K562 (cell line): ENCODE measurements around the gene ROS1. TPM values are rescaled to one million over a fixed set of nuclear protein-coding genes. Genes with fewer than 3 reads are reported as not detected.

Experiments used
- ATAC-seq: fragments of 200-7000 bp; cut with Tn5 transposase; 3 replicates; pipeline ENCODE4 v1.9.1; 2020; ENCODE audit warnings: moderate library complexity
- BruUV-seq: library from RNA; stranded (reverse); fragments of 400-500 nt; replicated peaks from 2 replicates; lab custom pipeline; 2021; lab: Mats Ljungman, UMichigan
- CTCF ChIA-PET: fragments of 300-600 bp; formaldehyde crosslinking; extraction: SDS; loops from one replicate; lab custom pipeline; 2021; ENCODE audit warnings: low intra/inter-chr PET ratio; lab: Yijun Ruan, JAX
- POLR2A ChIA-PET: fragments of 300-600, 350-650 bp; sonication (Branson Sonifier 250); formaldehyde crosslinking; extraction: SDS; loops from one replicate; lab custom pipeline; 2021; ENCODE audit warnings: antibody characterized with exemption, inconsistent platforms; lab: Yijun Ruan, JAX
- DNase-seq, 4 experiments: peaks; one replicate each; pipeline versions ENCODE4 v3.0.0 to v3.0.0-alpha.2; 2011 to 2018; ENCODE audit warnings: low spot score in 3 of 4, mixed read lengths in 3 of 4; ENCODE audit errors: extremely low read depth in 1 of 4
- FAIRE-seq: peaks from 2 replicates; lab custom pipeline; 2011; peaks lifted over from hg19 to GRCh38; lab: Jason Lieb, UNC
- H2AFZ ChIP-seq: 2 replicates; pipeline ENCODE4 v1.6.0; 2011; ENCODE audit warnings: low read depth, low read length, control low read depth, inconsistent platforms
- H3K27ac ChIP-seq: fragments of 200-600 bp; 3 replicates; pipeline ENCODE4 v1.8.0; 2011; ENCODE audit warnings: low read depth, mild to moderate bottlenecking, control low read depth, inconsistent platforms, low read length, moderate library complexity, mixed read lengths; ENCODE audit errors: extremely low read depth
- H3K27me3 ChIP-seq, 2 experiments: fragments of 300-600 bp in 1 of 2; 2 replicates in 1 of 2; 3 replicates in 1 of 2; pipeline versions ENCODE4 v1.6.0 to v1.8.0; 2011; ENCODE audit warnings: inconsistent platforms in 2 of 2, low read length in 2 of 2, mild to moderate bottlenecking in 1 of 2, mixed read lengths in 1 of 2, moderate library complexity in 1 of 2; ENCODE audit not compliant: control insufficient read depth in 2 of 2, insufficient read depth in 2 of 2
- H3K36me3 ChIP-seq: fragments of 300-600 bp; 3 replicates; pipeline ENCODE4 v1.8.0; 2011; ENCODE audit warnings: mild to moderate bottlenecking, low read length, inconsistent platforms; ENCODE audit not compliant: control insufficient read depth, insufficient read depth
- H3K4me1 ChIP-seq, 2 experiments: fragments of 200-600 bp in 1 of 2; replicated peaks in 1 of 2; 2 replicates in 1 of 2; 3 replicates in 1 of 2; pipeline versions ENCODE4 v1.5.1 to v1.8.0; 2011; ENCODE audit warnings: inconsistent platforms in 2 of 2, low read length in 2 of 2, mild to moderate bottlenecking in 1 of 2, mixed read lengths in 1 of 2, moderate library complexity in 1 of 2; ENCODE audit not compliant: control insufficient read depth in 2 of 2, insufficient read depth in 2 of 2
- H3K4me2 ChIP-seq: 2 replicates; pipeline ENCODE4 v1.6.1; 2011; ENCODE audit warnings: low read length, control low read depth, inconsistent platforms, mixed read lengths; ENCODE audit not compliant: insufficient read depth
- H3K4me3 ChIP-seq: fragments of 200-600 bp; sonication (generic), shearing (Covaris generic); 2 replicates; pipeline ENCODE4 v1.5.1; 2016; ENCODE audit warnings: control low read depth, inconsistent platforms
- H3K79me2 ChIP-seq: fragments of 200-600 bp; 3 replicates; pipeline ENCODE4 v1.8.0; 2011; ENCODE audit warnings: low read length, inconsistent platforms; ENCODE audit not compliant: control insufficient read depth, insufficient read depth
- H3K9ac ChIP-seq, 2 experiments: 2 replicates each; pipeline versions ENCODE4 v1.6.0 to v1.6.1; 2011; ENCODE audit warnings: low read depth in 2 of 2, low read length in 2 of 2, control low read depth in 1 of 2, inconsistent platforms in 1 of 2, mild to moderate bottlenecking in 1 of 2, mixed read lengths in 1 of 2; ENCODE audit not compliant: insufficient read depth in 1 of 2
- H3K9me1 ChIP-seq: one replicate; pipeline ENCODE4 v1.6.0; 2011; ENCODE audit warnings: inconsistent platforms, mild to moderate bottlenecking, low read length, moderate library complexity; ENCODE audit not compliant: control insufficient read depth, insufficient read depth
- H3K9me3 ChIP-seq: replicated peaks from 2 replicates; pipeline ENCODE4 v1.5.1; 2011; ENCODE audit warnings: low read depth, low read length, inconsistent platforms; ENCODE audit not compliant: control insufficient read depth, insufficient read depth
- H4K20me1 ChIP-seq: replicated peaks from 2 replicates; pipeline ENCODE4 v1.6.1; 2011; ENCODE audit warnings: low read length, inconsistent platforms, mixed read lengths; ENCODE audit not compliant: control insufficient read depth, insufficient read depth
- C11orf30 ChIP-seq: fragments of 450-650 bp; IDR thresholded peaks from 2 replicates; pipeline ENCODE4 v1.6.1; 2016; ENCODE audit warnings: low read depth, mild to moderate bottlenecking
- MAFG ChIP-seq: fragments of 450-650 bp; conservative IDR thresholded peaks from 2 replicates; pipeline ENCODE4 v1.6.1; 2016; ENCODE audit warnings: missing genetic modification characterization, missing compliant biosample characterization
- PKNOX1 ChIP-seq: fragments of 450-650 bp; IDR thresholded peaks from 2 replicates; pipeline ENCODE4 v1.6.1; 2016
- TCF7L2 ChIP-seq: fragments of 150-350 bp; IDR thresholded peaks from 2 replicates; pipeline ENCODE4 v1.6.1; 2016; ENCODE audit warnings: low read depth, mild to moderate bottlenecking, low read length, moderate library complexity
- TRIM24 ChIP-seq, 2 experiments: fragments of 450-650 bp; IDR thresholded peaks; 2 replicates each; pipeline ENCODE4 v1.6.1; 2016
- ZNF232 ChIP-seq: sonication (generic); formaldehyde crosslinking; IDR thresholded peaks from 2 replicates; pipeline ENCODE4 v1.8.0; 2022; ENCODE audit warnings: mild to moderate bottlenecking, missing genetic modification reagents
- ZNF316 ChIP-seq: fragments of 450-650 bp; IDR thresholded peaks from 2 replicates; pipeline ENCODE4 v1.6.1; 2016
- ZNF780A ChIP-seq: fragments of 250-450 bp; sonication (Bioruptor Pico); IDR thresholded peaks from 2 replicates; pipeline ENCODE4 v1.5.0; 2021; ENCODE audit warnings: mild to moderate bottlenecking
- WGBS: fragments of 100-300 bp; shearing (Covaris generic); methylation state at CpG from one replicate; pipeline ENCODE4 v1.1.6; 2016; ENCODE audit warnings: low coverage, mixed read lengths; ENCODE audit not compliant: insufficient coverage; ENCODE audit errors: missing lambda C conversion rate; 5-methylcytosine and 5-hydroxymethylcytosine counted together
- in situ Hi-C: fragments of 300-500 bp; cut with MboI; formaldehyde crosslinking; loops from 4 replicates; pipeline ENCODE4 v1.15.0; 2018; ENCODE audit warnings: inconsistent platforms, mixed read lengths
- intact Hi-C: fragments of 100-400 bp; cut with micrococcal nuclease; formaldehyde crosslinking; loops from 2 replicates; pipeline ENCODE4 v1.14.2; 2022
- polyA plus RNA-seq, 8 experiments: library from polyadenylated mRNA; depleted of rRNA in 4 of 8; stranded (reverse) in 5 of 8; unstranded in 3 of 8; fragments of >200 nt; fragmentation: Nextera tagmentation in 2 of 8; fragmentation: Illumina TruSeq in 1 of 8; extraction: Ambion mirVana in 2 of 8; extraction: Trizol in 1 of 8; gene quantifications; 2 replicates each; pipeline versions ENCODE4 v1.2.1 to v1.2.3, GENCODE V29; 2011 to 2014; ENCODE audit warnings: inconsistent platforms in 1 of 8, missing spikeins in 1 of 8
- total RNA-seq, 7 experiments: library from RNA; depleted of rRNA in 6 of 7; stranded (reverse); fragments of >200 nt in 6 of 7; fragmentation: Illumina TruSeq in 2 of 7; extraction: Trizol in 2 of 7; gene quantifications; 2 replicates each; pipeline versions ENCODE4 v1.2.1 to v1.2.3, GENCODE V29; 2011 to 2021; ENCODE audit warnings: low replicate concordance in 1 of 7

ROS1 gene
- total and polyA plus RNA-seq, 9 of the 15 experiments (the other 6 are each of a cell fraction or from before 2014, with no cell fraction given), result under 0.01 to 0.16 (median 0.04) TPM; not detected in 6

GRCh38 chr6:117272891-117273290, 152.9 kb downstream of the ROS1 start (continued):
- no peak for TF ChIP-seq ZNF232

GRCh38 chr6:117272032-117272866, 153.5 kb downstream of the ROS1 start:
- TF ChIP-seq MAFG (tag) (peak; percentile 63), PKNOX1 (no peak), ZNF780A (CRISPR knock-in tag) (no peak), ZNF316 (peak; percentile 74), TCF7L2 (no peak), C11orf30 (peak; percentile 48), TRIM24 (IDR thresholded peaks at IDR 0.05) (no peak)
- ATAC-seq (no peak), DNase-seq (no peak), FAIRE-seq (no peak)
- in situ Hi-C loops (no loop called here), intact Hi-C loops (no loop called here)
- Histone ChIP-seq H2AFZ (no peak overlapping the region), H3K79me2 (no peaks in the 10 kb centered on the region), H3K9me3 (no peaks in the 10 kb centered on the region), H4K20me1 (no peaks in the 10 kb centered on the region), H3K9ac (no peak overlapping the region), H3K4me2 (no peak overlapping the region), H3K4me1 (peaks cover 0 to 9% of the 10 kb centered on the region in 2 experiments; a peak in 1 of 5 replicates), H3K4me3 (no peak overlapping the region), H3K27me3 (peaks cover 0 to 20% of the 10 kb centered on the region in 2 experiments; a peak in 3 of 5 replicates), H3K27ac (no peak overlapping the region), H3K9me1 (no peaks in the 10 kb centered on the region), H3K36me3 (no peaks in the 10 kb centered on the region)
- POLR2A ChIA-PET, result no interaction called here
- WGBS, result 2% methylated on average over 7 of the region's 8 CpGs
- CTCF ChIA-PET, result no interaction called here
- no TSS peak for BruUV-seq
